ENCODE data around the gene TBX1. TPM values are rescaled to one million over a fixed set of nuclear protein-coding genes. Genes with fewer than 3 reads are reported as not detected.

Gene TBX1
- total RNA-seq, 1 experiment from 2014 or later, result 3.9 TPM

- ChIA-PET POLR2A (no interaction called here), RAD21 (ENCODE audit: low non-redundant PET in 1 of 2, low total read pairs in 2 of 2, uncharacterized antibody in 2 of 2, unreplicated experiment in 2 of 2) (no interaction called here)
- BruUV-seq (replicated peaks), result no TSS peak
Measured at GRCh38 chr22:19795617-19796008, 35.0 kb downstream of the TBX1 start.

GRCh38 chr22:19796160-19796559 is 35.6 kb downstream of the TBX1 start:
- CTCF ChIA-PET, result no interaction called here

More at GRCh38 chr22:19795617-19796008, 35.0 kb downstream of the TBX1 start:
- Histone ChIP-seq H3K9me2 (ENCODE audit: insufficient read depth) (no peaks in the 10 kb centered on the region), H3K9ac (ENCODE audit: low read length) (no peak overlapping the region), H3K27me3 (ENCODE audit: insufficient read depth, low read length) (no peaks in the 10 kb centered on the region), H3K9me3 (ENCODE audit: control insufficient read depth in 1 of 2, insufficient read depth in 1 of 2, low read depth in 1 of 2, low read length in 2 of 2) (no peaks in the 10 kb centered on the region), H2AFZ (ENCODE audit: low read depth, low read length, poor library complexity, severe bottlenecking) (no peak overlapping the region), H3K27ac (ENCODE audit: low read depth, low read length) (no peak overlapping the region), H4K20me1 (ENCODE audit: insufficient read depth) (no peaks in the 10 kb centered on the region), H3K4me1 (ENCODE audit: control insufficient read depth in 1 of 2, insufficient read depth in 2 of 2, low read length in 2 of 2) (peaks cover 0 to 4% of the 10 kb centered on the region in 2 experiments; a peak in 1 of 4 replicates), H3K79me2 (ENCODE audit: insufficient read depth, low read length) (no peaks in the 10 kb centered on the region), H3K4me2 (ENCODE audit: low read length) (no peak overlapping the region), H3K36me3 (ENCODE audit: control insufficient read depth in 1 of 2, insufficient read depth in 2 of 2, low read length in 2 of 2) (no peaks in the 10 kb centered on the region), H3K4me3 (replicated peaks in 1 of 2; ENCODE audit: low read depth in 1 of 2, low read length in 2 of 2) (no peak overlapping the region)
- intact Hi-C loops (cut with micrococcal nuclease), result no loop called here
- no peak for ATAC-seq
- no peak for TF ChIP-seq SP1 (IDR thresholded peaks at IDR 0.05; ENCODE audit: low read depth)
- no peak for TF ChIP-seq ZFX (IDR thresholded peaks at IDR 0.05)
- CTCF ChIA-PET, result no interaction called here
- DNase-seq (ENCODE audit: low read depth, low spot score), result no peak

More at GRCh38 chr22:19796160-19796559, 35.6 kb downstream of the TBX1 start:
- H3K36me3 ChIP-seq (ENCODE audit: control insufficient read depth in 1 of 2, insufficient read depth in 2 of 2, low read length in 2 of 2), result no peaks in the 10 kb centered on the region
- H2AFZ ChIP-seq (ENCODE audit: low read depth, low read length, poor library complexity, severe bottlenecking), result no peak overlapping the region
- no peak for ATAC-seq
- H3K4me2 ChIP-seq (ENCODE audit: low read length), result no peak overlapping the region
- ChIA-PET RAD21 (ENCODE audit: low non-redundant PET in 1 of 2, low total read pairs in 2 of 2, uncharacterized antibody in 2 of 2, unreplicated experiment in 2 of 2) (interaction anchor here in 1 of 2 experiments (0.5 kb wide), 1 partner anchor 40 kb away, joined by 3 read pairs; no protein-coding TSS in a partner anchor), POLR2A (no interaction called here)
- H4K20me1 ChIP-seq (ENCODE audit: insufficient read depth), result no peaks in the 10 kb centered on the region
- H3K9me3 ChIP-seq (ENCODE audit: control insufficient read depth in 1 of 2, insufficient read depth in 1 of 2, low read depth in 1 of 2, low read length in 2 of 2), result no peaks in the 10 kb centered on the region
- no TSS peak for BruUV-seq (replicated peaks)
- peaks cover 0 to 4% of the 10 kb centered on the region in 2 experiments; a peak in 1 of 4 replicates for H3K4me1 ChIP-seq (ENCODE audit: control insufficient read depth in 1 of 2, insufficient read depth in 2 of 2, low read length in 2 of 2)
- no peaks in the 10 kb centered on the region for H3K27me3 ChIP-seq (ENCODE audit: insufficient read depth, low read length)
- H3K27ac ChIP-seq (ENCODE audit: low read depth, low read length), result no peak overlapping the region
- H3K9me2 ChIP-seq (ENCODE audit: insufficient read depth), result no peaks in the 10 kb centered on the region
- H3K4me3 ChIP-seq (replicated peaks in 1 of 2; ENCODE audit: low read depth in 1 of 2, low read length in 2 of 2), result no peak overlapping the region
- no peaks in the 10 kb centered on the region for H3K79me2 ChIP-seq (ENCODE audit: insufficient read depth, low read length)
- DNase-seq (ENCODE audit: low read depth, low spot score), result no peak
- H3K9ac ChIP-seq (ENCODE audit: low read length), result no peak overlapping the region
- intact Hi-C loops (cut with micrococcal nuclease), result no loop called here
- no peak for TF ChIP-seq SP1 (IDR thresholded peaks at IDR 0.05; ENCODE audit: low read depth)

Data from HCT116 (cell line).